Natural killer cell (primary cell): ENCODE results near the gene ZMIZ1. TPM values are rescaled to one million over a fixed set of nuclear protein-coding genes. Genes with fewer than 3 reads are reported as not detected.

Experiments used
- ATAC-seq, 3 donors: fragments of 150-1000 bp in 2 of 3; fragments of 200-7000 bp in 1 of 3; cut with Tn5 transposase; 1 replicate in 1 of 3; 2 replicates in 2 of 3; pipeline ENCODE4 v1.10.0; 2021; ENCODE audit warnings: mild to moderate bottlenecking in 2 of 3, moderate library complexity in 2 of 3
- DNase-seq, 2 donors: peaks; one replicate each; pipeline versions ENCODE4 v3.0.0 to v3.0.0-alpha.2; 2013 to 2021; ENCODE audit warnings: mixed read lengths in 1 of 2
- H3K27ac ChIP-seq: one replicate; pipeline ENCODE4 v1.5.1; 2013; ENCODE audit warnings: mild to moderate bottlenecking, low read length
- H3K27me3 ChIP-seq: one replicate; pipeline ENCODE4 v1.6.1; 2013; ENCODE audit warnings: low read length; ENCODE audit not compliant: control insufficient read depth, insufficient read depth
- H3K36me3 ChIP-seq: one replicate; pipeline ENCODE4 v1.6.1; 2013; ENCODE audit warnings: low read length; ENCODE audit not compliant: control insufficient read depth, insufficient read depth
- H3K4me1 ChIP-seq: one replicate; pipeline ENCODE4 v1.6.1; 2013; ENCODE audit warnings: low read length; ENCODE audit not compliant: control insufficient read depth, insufficient read depth
- H3K4me3 ChIP-seq: one replicate; pipeline ENCODE4 v1.5.1; 2013; ENCODE audit warnings: low read length
- H3K9me3 ChIP-seq: one replicate; pipeline ENCODE4 v1.6.1; 2013; ENCODE audit warnings: low read length; ENCODE audit not compliant: control insufficient read depth, insufficient read depth
- H3K27ac Mint-ChIP-seq, 2 donors: one replicate each; pipeline ENCODE4 v1.8.0; 2022; ENCODE audit warnings: mild to moderate bottlenecking in 2 of 2, mixed read lengths in 2 of 2, moderate library complexity in 1 of 2
- H3K27me3 Mint-ChIP-seq, 2 donors: one replicate each; pipeline ENCODE4 v1.8.0; 2022; ENCODE audit warnings: low read depth in 2 of 2, mixed read lengths in 2 of 2
- H3K36me3 Mint-ChIP-seq: one replicate; pipeline ENCODE4 v1.8.0; 2022; ENCODE audit warnings: mixed read lengths
- H3K4me1 Mint-ChIP-seq, 2 donors: one replicate each; pipeline ENCODE4 v1.8.0; 2022; ENCODE audit warnings: mixed read lengths in 2 of 2
- H3K4me3 Mint-ChIP-seq: one replicate; pipeline ENCODE4 v1.8.0; 2022; ENCODE audit warnings: mild to moderate bottlenecking, moderate library complexity, mixed read lengths
- H3K9me3 Mint-ChIP-seq, 2 donors: one replicate each; pipeline ENCODE4 v1.8.0; 2022; ENCODE audit warnings: mixed read lengths in 2 of 2
- WGBS: methylation state at CpG from one replicate; pipeline ENCODE4 v1.1.7; 2013; ENCODE audit warnings: missing lambda C conversion rate; ENCODE audit not compliant: insufficient coverage; 5-methylcytosine and 5-hydroxymethylcytosine counted together
- intact Hi-C: fragments of 100-400 bp; cut with micrococcal nuclease; formaldehyde crosslinking; loops from one replicate; pipeline ENCODE4 v1.14.2; 2022
- total RNA-seq, 4 donors: library from RNA; stranded (reverse); fragments of 120-200 nt in 1 of 4; gene quantifications; one replicate each; pipeline versions ENCODE4 v1.2.3 to v1.2.4, GENCODE V29; 2013 to 2022
- TF ChIP-seq, protein P1 (sequence below): fragments of 200-600 bp; IDR thresholded peaks from one replicate; pipeline ENCODE4 v1.8.0; 2022; ENCODE audit warnings: antibody characterized with exemption

The ZMIZ1 gene
- total RNA-seq, 3 donors from 2014 or later (not counting 1 experiment from before 2014, with no cell fraction given), result 36.5 to 51.5 (median 37.9) TPM

- H3K4me1 ChIP-seq, result peaks cover 79% of the 10 kb centered on the region
- peak overlapping the region; percentile 0 for H3K4me3 Mint-ChIP-seq
- no peaks in the 10 kb centered on the region for H3K36me3 ChIP-seq
- H3K9me3 Mint-ChIP-seq, result no peaks in the 10 kb centered on the region
- H3K9me3 ChIP-seq, result no peaks in the 10 kb centered on the region
- H3K27ac Mint-ChIP-seq, result peak overlapping the region in 1 of 2 donors; percentile 77
- 81% methylated on average over 8 of the region's 8 CpGs for WGBS
- H3K4me1 Mint-ChIP-seq, result peaks cover 50 to 76% of the 10 kb centered on the region in 2 donors
- intact Hi-C loops, result no loop called here
- TF ChIP-seq, protein P1, sequence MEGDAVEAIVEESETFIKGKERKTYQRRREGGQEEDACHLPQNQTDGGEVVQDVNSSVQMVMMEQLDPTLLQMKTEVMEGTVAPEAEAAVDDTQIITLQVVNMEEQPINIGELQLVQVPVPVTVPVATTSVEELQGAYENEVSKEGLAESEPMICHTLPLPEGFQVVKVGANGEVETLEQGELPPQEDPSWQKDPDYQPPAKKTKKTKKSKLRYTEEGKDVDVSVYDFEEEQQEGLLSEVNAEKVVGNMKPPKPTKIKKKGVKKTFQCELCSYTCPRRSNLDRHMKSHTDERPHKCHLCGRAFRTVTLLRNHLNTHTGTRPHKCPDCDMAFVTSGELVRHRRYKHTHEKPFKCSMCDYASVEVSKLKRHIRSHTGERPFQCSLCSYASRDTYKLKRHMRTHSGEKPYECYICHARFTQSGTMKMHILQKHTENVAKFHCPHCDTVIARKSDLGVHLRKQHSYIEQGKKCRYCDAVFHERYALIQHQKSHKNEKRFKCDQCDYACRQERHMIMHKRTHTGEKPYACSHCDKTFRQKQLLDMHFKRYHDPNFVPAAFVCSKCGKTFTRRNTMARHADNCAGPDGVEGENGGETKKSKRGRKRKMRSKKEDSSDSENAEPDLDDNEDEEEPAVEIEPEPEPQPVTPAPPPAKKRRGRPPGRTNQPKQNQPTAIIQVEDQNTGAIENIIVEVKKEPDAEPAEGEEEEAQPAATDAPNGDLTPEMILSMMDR, result no peak
- no peaks in the 10 kb centered on the region for H3K27me3 Mint-ChIP-seq
- ATAC-seq (no peak), DNase-seq (no peak)
- no peaks in the 10 kb centered on the region for H3K27me3 ChIP-seq
- H3K36me3 Mint-ChIP-seq, result no peaks in the 10 kb centered on the region
- H3K27ac ChIP-seq, result no peak overlapping the region
- H3K4me3 ChIP-seq, result no peak overlapping the region
Observed at GRCh38 chr10:79082631-79083596, 14.1 kb downstream of the ZMIZ1 start.

GRCh38 chr10:79084012-79084971 lies 15.5 kb downstream of the ZMIZ1 start:
- H3K36me3 Mint-ChIP-seq, result no peaks in the 10 kb centered on the region
- DNase-seq (peak in 1 of 2 donors; percentile 42), ATAC-seq (peak; percentile 70 to 79 (median 71))
- WGBS, result 34% methylated on average over 9 of the region's 9 CpGs
- intact Hi-C loops, result no loop called here
- no peaks in the 10 kb centered on the region for H3K9me3 Mint-ChIP-seq
- TF ChIP-seq, protein P1, result no peak
- H3K9me3 ChIP-seq, result no peaks in the 10 kb centered on the region
- peak overlapping the region; percentile 45 to 77 for H3K27ac Mint-ChIP-seq
- peaks cover 70% of the 10 kb centered on the region for H3K4me1 ChIP-seq
- no peaks in the 10 kb centered on the region for H3K27me3 Mint-ChIP-seq
- H3K27me3 ChIP-seq, result no peaks in the 10 kb centered on the region
- H3K4me1 Mint-ChIP-seq, result peaks cover 49 to 68% of the 10 kb centered on the region in 2 donors
- H3K27ac ChIP-seq, result peak overlapping the region; percentile 32
- H3K4me3 Mint-ChIP-seq, result peak overlapping the region; percentile 25
- H3K36me3 ChIP-seq, result no peaks in the 10 kb centered on the region
- no peak overlapping the region for H3K4me3 ChIP-seq

GRCh38 chr10:79084972-79085597 lies 16.3 kb downstream of the ZMIZ1 start:
- Histone ChIP-seq H3K9me3 (no peaks in the 10 kb centered on the region), H3K27me3 (no peaks in the 10 kb centered on the region), H3K4me3 (no peak overlapping the region), H3K4me1 (peaks cover 67% of the 10 kb centered on the region), H3K36me3 (no peaks in the 10 kb centered on the region), H3K27ac (no peak overlapping the region)
- peak overlapping the region in 1 of 2 donors; percentile 77 for H3K27ac Mint-ChIP-seq
- no peak for DNase-seq
- 75% methylated on average over 14 of the region's 14 CpGs for WGBS
- no peaks in the 10 kb centered on the region for H3K36me3 Mint-ChIP-seq
- intact Hi-C loops, result no loop called here
- no peak overlapping the region for H3K4me3 Mint-ChIP-seq
- TF ChIP-seq, protein P1, result no peak
- no peak for ATAC-seq
- H3K9me3 Mint-ChIP-seq, result no peaks in the 10 kb centered on the region
- no peaks in the 10 kb centered on the region for H3K27me3 Mint-ChIP-seq
- peaks cover 45 to 68% of the 10 kb centered on the region in 2 donors for H3K4me1 Mint-ChIP-seq
